ENCODE measurements around the gene MRNIP. TPM values are rescaled to one million over a fixed set of nuclear protein-coding genes. Genes with fewer than 3 reads are reported as not detected.

The MRNIP gene
- total RNA-seq, 1 donor: 11.0 TPM

DNA sequence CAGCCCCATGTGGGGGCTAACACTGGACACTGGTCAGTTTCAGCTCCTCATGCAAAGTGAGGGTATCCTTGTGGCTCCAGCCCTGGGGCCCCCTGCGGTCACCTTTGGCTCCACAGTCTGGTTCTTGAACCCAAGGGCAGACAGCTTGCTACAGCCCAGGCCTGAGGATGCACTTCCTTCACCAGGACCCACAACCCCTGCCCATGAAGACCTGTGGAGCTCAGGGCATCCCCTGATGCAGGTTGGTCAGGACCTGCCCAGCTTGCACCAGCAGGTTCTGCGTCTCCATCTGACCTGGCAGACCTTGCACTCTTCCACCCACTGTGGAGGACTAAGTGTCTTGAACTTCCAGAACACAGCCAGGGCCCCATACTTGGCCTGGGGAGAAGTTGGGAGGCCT is 3.7 kb upstream of the MRNIP start:
- H3K4me3 ChIP-seq (ENCODE audit: low read depth, low read length): no peak overlapping the region
- DNase-seq (ENCODE audit: low read depth): no peak
- TF ChIP-seq, protein P1, sequence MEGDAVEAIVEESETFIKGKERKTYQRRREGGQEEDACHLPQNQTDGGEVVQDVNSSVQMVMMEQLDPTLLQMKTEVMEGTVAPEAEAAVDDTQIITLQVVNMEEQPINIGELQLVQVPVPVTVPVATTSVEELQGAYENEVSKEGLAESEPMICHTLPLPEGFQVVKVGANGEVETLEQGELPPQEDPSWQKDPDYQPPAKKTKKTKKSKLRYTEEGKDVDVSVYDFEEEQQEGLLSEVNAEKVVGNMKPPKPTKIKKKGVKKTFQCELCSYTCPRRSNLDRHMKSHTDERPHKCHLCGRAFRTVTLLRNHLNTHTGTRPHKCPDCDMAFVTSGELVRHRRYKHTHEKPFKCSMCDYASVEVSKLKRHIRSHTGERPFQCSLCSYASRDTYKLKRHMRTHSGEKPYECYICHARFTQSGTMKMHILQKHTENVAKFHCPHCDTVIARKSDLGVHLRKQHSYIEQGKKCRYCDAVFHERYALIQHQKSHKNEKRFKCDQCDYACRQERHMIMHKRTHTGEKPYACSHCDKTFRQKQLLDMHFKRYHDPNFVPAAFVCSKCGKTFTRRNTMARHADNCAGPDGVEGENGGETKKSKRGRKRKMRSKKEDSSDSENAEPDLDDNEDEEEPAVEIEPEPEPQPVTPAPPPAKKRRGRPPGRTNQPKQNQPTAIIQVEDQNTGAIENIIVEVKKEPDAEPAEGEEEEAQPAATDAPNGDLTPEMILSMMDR (IDR thresholded peaks at IDR 0.05; ENCODE audit: insufficient read depth, low read length): no peak

DNA sequence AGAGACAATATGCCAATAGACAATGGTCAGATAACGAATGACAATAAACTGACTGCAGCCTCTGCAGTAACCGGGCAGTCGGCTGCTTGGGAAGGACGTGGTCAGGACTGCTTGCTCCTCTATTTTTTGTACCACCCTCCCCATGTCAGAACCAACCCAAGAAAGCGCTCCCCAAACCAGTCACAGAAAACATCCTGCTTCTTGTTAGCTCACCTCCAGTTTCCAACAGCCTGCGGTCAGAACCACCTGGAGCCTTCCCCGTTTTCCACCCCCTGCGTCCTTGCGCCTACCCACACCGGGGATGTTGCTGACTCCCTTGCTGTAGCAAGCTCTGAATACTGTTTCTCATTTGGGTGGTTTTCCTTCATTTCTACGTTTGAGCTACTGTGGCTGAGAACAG is 1.7 kb upstream of the MRNIP start:
- H3K4me3 ChIP-seq (ENCODE audit: low read depth, low read length): no peak overlapping the region
- no peak for DNase-seq (ENCODE audit: low read depth)
- TF ChIP-seq, protein P1 (IDR thresholded peaks at IDR 0.05; ENCODE audit: insufficient read depth, low read length): no peak

DNA sequence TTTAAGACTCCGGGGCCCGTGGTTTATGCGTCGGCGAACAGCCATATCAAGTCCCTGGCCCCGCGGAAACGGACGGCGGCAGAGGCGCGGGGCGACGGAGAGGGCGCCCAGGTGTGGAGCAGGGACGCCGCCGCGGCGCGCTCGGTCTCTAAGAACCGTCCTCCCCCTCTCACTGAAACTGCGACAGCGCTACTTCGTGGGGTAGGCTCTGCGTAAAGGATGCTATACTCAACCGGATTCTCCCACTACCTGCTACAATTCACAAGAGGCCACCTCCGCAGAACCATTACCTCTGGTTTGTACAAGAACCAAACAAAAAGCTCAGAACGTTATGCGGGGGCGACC is 404 bp downstream of the MRNIP start:
- TF ChIP-seq, protein P1 (IDR thresholded peaks at IDR 0.05; ENCODE audit: insufficient read depth, low read length): no peak
- H3K4me3 ChIP-seq (ENCODE audit: low read depth, low read length): peak overlapping the region; percentile 89
- peak; percentile 18 for DNase-seq (ENCODE audit: low read depth)

DNA sequence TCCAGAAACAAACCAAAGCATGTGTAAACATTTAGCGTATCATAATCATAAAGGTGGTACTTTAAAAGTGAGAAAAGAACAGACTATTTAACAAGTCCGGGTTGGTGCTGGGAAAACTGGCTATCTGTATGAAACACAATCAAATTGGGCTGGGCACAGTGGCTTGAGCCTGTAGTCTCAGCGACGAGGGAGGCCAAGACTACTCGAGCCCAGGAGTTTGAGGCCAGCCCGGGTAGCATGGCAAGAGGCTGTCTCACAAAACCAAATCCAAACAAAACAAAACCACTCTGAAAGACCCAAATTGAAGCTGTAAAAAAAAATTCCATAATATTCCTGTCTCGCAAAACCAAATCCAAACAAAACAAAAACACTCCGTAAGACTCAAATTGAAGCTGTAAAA is 4.3 kb downstream of the MRNIP start:
- no peak for DNase-seq (ENCODE audit: low read depth)
- TF ChIP-seq, protein P1 (IDR thresholded peaks at IDR 0.05; ENCODE audit: insufficient read depth, low read length): no peak
- H3K4me3 ChIP-seq (ENCODE audit: low read depth, low read length): no peak overlapping the region

DNA sequence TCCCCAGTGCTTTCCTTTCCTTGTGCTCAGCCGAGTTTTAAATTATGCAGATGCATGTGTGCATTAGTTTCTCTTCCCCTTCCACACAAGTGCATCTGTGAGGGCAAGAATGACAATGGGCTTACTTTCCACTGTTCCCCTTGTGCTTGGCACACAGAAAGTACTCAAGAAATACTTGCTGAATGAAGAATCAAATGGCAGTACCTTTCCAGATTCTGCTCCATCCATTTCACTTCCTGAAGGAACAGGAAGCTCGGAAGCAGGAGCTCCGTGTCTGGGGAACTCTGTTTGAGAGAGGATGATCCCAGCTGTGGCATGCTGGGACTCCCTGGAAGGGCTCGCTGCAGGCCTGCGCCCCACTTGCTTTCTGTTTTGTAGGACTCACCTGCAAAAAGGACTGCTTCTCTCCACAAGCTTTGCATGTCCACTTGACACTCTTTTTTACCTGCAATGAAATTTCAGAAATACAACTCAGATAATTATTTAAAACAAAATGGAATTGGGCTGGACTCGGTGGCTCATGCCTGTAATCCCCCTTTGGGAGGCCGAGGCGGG is 5.5 kb downstream of the MRNIP start:
- TF ChIP-seq, protein P1 (IDR thresholded peaks at IDR 0.05; ENCODE audit: insufficient read depth, low read length): no peak
- H3K4me3 ChIP-seq (ENCODE audit: low read depth, low read length): no peak overlapping the region
- DNase-seq (ENCODE audit: low read depth): no peak

DNA sequence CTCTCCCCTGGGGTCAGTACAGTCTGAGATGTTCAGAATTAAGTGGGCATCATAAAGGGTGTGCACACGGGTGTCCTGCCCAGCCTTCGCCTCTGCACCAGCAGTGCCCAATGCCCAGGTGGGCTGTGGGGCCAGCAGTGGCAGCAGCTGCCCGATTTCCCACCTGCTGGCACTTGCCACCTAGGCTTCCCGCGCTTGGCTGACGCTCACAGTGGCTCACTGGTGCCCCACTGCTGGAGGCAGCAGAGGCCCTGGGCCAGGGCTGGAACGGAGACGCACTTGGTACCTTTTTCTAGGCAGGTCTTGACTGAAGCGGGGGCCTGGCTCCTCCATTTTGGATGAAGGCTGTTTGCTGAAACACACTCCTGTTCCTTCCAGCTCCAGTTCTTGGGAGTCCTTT is 17.0 kb downstream of the MRNIP start:
- no peak overlapping the region for H3K4me3 ChIP-seq (ENCODE audit: low read depth, low read length)
- TF ChIP-seq, protein P1 (IDR thresholded peaks at IDR 0.05; ENCODE audit: insufficient read depth, low read length): no peak
- peak; percentile 20 for DNase-seq (ENCODE audit: low read depth)

DNA sequence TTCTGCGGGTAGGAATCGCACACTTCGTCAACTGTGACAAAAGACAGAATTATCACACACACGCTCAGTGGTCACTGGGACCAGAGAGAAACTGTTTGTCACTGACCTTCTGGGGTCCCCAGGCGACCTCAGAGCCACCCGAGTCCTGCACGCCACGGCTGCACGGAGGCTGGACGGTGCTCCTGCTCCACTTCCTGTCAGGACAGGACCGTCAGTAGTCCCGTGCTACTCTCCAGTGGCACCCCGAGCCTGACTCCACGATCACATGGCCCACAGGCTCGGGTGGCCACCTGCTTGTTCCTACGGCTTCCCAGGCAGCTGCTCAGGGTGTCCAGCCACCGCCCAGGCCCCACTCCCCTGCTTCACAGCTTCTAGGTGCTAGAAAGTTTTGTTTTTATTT is 17.9 kb downstream of the MRNIP start:
- no peak overlapping the region for H3K4me3 ChIP-seq (ENCODE audit: low read depth, low read length)
- TF ChIP-seq, protein P1 (IDR thresholded peaks at IDR 0.05; ENCODE audit: insufficient read depth, low read length): no peak
- DNase-seq (ENCODE audit: low read depth): peak; percentile 28
